ENCODE measurements around the gene UNC5A.

UNC5A gene

DNA sequence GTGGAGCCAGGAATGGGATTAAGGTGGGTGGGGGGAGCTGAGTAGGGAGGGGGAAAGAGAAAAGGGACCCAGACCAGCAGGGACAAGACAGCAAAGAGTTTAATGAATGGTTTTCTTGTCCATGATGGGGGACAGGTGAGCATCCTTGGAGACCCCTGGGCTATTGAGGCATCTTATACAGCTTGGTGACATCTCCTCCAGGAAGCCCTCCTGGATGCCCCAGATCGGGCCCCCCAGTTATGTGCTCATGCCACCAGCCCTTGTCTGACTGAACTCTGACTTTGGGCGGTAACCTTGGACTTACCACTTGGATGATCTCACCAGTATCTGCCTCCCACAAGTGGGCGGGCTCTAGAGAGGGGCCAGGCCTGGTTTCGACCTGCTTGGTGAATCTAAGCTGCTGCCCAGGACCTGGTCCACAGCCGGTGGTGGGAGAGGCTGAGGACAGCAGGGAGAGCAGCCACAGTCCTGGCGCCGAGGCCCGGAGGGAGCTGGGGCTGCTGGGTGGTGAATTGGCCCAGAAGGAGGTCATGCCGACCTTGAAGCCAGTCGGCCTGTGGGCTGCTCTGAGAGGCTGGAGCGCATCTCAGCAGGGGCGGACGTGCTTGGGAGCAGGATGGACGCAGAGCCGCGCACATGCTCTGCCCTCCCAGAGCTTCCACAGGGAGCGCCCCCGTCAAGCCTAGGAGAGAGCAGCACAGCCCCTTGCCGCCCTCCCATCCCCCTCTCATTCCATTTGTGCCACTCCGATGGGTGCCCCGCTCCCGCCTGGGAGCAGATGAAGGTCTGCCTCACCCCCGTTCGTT is 36.2 kb downstream of the UNC5A start:
- DNase-seq (ENCODE audit: low spot score): peak; percentile 48

DNA sequence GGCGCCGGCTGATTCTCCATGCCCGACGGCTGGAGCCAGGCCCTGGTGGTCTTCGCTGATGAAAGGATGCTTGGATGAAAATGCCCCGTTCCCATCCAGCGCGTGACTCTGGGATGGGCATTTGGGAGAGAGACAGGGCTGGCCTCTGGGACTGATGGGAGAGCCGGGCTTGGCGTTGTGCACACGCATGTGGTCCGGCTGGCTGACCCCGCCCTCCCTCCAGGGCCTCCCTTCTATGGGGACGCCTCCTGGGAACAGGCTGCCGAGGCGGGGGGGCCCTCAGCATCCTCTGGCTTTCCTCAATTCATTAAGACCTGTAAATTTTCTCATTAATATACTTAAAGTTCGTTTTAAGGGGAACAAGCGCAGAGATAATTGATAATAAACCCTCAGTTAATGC is 36.8 kb downstream of the UNC5A start:
- DNase-seq (ENCODE audit: low spot score): no peak

DNA sequence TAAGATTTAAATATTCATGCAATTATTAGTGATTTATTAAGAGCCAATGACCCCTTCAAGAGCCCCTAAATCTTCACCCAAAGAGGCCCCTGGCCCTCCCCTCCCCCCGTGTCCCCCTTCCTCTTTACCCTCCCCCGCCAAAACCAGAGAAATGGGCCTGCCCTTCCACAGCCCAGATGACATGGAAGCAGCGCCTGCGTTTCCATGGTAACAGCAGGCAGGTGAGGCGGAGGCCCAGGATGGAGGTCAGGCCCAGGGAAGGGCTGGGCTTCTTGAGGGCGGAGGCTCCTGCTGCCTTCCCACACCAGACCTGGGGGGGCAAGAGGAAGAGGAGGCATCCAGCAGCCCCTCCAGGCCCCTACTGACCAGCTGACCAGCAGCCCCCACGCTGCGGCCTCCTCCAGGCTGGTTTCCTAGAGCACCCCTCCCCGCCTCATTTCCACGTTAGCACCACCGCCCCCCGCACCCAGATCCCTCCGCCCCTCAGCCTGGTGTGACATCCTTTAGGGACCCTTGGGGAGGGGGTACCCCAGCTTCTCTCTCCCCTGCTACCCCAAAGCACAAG is 37.4 kb downstream of the UNC5A start:
- DNase-seq (ENCODE audit: low spot score): no peak

DNA sequence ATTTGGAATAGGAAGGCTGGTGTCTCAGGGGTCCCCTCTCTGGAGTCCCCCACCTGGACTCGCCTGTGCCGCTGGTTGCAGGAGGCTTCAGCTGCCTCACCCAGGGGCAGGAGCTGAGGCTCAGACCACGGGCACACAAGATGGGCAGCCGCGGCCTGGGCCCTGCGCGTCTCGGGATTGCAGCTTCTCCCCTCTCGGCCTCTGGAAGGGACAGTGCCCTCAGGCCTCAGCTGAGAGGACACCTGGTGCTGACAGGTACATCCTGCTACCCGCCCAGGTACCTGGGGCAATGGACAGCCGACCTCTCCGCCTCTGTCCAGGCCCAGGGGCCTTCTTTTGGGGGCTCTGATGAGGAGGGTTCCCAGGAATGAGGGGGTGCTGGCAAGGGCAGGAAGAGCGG is 38.3 kb downstream of the UNC5A start:
- DNase-seq (ENCODE audit: low spot score): no peak

DNA sequence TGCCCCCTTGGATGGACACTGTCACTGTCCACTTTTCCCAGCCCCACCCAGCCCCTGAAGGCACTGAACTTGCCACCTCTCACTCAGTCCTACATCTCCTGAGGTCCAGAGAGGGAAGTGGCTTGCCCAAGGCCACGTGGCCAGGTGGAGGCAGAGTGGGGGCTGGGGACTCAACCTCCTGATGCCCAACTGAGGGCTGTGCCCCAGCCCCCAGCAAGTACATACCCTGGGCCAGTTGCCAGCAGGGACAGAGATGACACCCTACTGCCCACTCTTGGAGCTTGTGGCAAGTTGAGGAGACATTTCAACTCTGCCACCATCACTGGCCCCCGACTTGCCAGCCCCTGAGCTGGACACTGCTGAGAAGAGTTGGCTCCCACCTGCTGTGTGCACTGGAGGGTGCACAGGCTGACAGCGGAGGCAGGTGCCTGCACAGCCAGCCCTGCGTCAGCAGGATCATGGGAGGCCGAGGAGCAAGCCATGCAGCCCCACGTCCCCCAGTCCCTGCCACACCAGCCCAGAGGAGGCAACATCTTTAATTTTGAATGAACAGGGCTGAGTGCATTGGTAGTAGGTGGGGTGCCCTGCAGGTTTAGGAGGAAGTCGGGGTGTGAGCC is 39.4 kb downstream of the UNC5A start:
- DNase-seq (ENCODE audit: low spot score): no peak

DNA sequence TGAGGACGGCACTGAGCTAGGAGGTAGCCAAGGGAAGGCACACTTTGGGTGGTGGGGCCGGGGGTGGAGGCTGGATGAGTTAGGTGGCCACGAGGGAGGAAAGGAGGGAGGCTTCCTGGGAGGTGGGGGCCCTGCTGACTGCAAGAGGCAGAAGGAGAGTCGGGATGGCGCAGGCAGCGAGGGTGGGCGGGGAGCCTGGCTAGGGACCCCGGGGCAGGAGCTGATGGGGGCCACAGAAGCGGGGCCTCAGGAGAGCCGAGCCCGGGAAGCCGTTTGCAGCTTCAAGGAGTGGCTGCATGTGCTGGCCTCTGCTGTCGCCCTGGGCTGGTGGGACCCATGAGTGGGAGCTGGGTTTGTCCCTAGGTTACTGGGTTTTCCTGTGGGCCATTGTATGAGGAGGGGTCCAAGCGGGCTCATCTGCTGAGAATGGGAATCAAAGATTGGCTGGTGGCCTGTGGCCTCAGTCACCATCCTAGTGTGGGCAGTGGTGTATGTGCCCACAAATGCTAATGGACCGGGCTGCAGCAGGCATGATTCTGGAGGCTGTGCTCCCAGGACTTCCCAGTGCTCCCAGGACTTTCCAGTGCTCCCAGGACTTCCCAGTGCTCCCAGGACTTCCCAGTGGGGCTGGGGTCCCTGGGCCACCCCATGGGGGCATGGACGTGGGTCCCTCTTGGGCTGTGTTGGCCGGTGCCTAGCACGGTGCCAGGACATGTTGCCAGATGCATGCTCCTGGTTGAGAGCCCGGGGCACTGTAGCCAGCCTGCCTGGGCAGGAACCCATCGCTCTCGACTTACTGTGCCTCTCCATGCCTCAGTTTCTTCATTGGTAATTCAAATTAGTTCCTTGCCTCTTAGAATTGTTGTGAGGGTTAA is 40.2 kb downstream of the UNC5A start:
- DNase-seq (ENCODE audit: low spot score): no peak

DNA sequence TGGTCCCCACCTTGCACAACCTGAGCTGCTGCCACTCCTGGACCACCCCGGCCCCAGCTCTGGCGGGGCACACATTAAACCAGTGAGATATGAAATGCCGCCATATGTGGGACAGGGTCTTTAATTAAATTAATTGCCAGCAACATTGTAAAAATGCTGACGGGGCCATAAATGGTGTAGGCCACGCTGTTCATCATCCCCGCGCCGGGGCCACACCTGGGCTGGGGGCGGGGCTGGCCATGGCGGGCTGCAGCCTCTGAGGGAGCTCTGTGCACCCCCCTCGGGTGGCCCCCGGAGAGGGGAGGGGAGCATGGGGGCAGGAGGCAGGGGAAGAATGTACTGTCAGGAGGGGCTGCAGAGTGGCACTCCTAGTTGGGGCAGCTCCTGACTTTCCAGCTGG is 41.0 kb downstream of the UNC5A start:
- DNase-seq (ENCODE audit: low spot score): no peak

DNA sequence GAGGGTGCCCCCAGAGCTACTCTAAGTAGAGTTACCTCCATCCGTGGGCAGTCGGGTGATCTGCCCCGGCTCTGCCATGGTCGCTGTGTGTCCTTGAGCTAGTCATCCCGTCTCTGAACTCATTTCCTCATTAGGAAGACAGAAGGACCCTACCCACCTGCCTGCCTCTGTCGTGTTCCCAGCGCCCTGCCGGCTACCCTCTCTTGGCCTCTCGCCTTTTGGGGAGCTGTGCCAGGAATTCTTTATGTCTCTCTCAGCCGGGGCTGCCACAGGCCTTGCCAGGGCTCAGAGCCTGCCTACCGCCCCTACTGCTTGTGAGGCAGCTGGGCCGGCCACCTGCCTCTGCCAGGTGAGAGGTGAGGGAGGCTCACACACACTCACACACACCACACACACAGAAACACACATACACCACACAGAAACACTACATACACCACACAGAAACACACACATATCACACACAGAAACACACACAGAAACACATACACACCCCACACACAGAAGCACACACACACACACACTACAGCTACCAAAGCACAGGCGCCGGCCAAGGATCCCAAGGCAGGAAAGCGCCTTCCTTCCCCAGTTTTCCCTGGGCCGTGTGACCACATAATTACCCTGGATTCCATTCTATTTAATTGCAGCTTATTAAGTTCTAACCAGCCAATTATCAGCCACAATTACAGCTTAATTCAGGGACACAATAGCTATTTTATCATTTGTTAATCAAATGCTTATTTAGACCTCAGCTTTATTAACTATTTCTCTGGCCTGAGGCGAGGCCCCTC is 41.7 kb downstream of the UNC5A start:
- no peak for DNase-seq (ENCODE audit: low spot score)

DNA sequence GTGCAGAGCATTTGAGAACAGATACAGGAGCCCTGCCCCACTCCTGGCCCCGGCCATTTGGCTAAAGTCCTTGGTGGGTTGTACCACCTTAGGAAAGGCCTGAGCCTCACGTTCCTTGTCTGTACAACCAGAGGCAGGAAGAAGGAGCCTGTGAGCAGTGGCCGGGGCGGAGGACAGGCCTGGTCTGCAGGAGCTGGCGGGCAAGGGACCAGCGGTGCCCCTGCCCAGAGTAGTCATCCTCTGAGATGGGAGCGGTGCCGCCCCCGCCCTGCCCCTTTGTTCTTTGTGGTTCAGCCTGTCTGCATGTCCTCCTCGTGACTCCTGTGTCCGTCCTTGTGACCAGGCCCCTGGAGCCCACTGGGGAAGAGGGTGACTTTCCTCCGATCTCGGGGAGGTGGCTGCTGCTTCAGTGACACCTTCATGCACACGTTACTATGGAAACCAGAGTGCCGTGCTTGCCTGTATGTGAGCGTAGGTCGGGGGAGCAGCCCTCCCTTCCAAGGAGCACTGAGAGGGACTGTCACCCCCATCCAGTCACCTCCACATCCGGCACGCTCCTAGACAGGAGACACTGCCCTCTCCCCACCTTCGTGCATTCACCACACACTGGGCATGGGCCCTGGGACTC is 42.9 kb downstream of the UNC5A start:
- DNase-seq (ENCODE audit: low spot score): no peak

DNA sequence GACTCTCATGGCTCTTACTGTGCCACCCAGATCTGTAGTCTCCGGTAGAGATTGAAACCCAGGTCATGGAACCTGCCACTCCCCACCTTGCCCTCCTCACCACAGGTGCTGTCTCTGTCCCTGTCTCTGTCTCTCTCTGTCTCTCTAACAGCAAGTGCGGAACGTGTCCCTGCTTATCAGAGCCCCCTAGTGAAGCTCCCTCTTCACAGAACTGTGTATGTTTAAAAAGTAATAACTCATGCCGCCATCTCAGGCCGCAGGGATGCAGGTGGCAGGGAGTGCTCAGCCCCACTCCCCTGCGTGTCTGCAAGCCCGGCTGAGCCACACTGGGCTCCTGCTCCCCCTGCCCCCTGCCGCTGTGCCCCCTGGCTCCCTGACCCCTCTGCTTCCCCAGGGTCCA is 43.8 kb downstream of the UNC5A start:
- no peak for DNase-seq (ENCODE audit: low spot score)

DNA sequence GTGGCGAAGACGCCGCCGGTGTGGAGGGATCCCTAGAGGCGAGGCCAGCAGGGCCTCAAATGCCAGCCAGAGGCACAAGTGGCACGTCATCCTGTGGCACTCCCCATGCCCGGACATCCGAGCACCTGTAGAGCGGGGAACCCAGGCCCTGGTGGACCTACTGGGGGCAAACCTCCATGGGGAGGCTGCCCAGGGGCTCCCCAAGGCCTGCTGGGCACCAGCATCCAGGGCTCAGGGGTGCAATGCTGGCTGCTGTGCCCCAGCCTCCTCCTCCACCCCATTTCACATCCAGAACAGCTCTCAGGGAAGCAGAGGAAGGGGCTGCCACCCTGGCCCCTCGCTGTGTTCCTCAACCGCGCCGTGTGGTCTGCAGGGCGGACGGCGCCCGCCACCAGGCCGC is 45.2 kb downstream of the UNC5A start:
- no peak for DNase-seq (ENCODE audit: low spot score)

DNA sequence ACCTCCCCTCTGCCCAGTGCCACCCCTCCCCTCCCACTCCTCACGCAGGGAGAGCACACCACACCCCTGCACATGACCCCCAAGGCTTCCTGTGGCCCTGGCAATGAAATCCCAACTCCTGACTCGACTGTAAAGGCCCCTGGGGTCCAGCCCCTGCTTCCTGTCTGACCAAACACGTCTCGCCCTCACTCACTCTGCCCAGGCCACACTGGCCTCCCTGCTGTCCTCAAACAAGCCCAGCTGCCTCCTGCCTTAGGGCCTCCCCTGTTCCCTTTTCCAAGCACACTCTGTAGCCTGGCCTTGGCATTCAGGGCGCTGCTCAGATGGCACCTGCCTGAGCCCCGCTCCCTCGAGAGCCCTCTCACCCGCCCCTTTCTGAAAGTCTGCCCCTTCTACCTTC is 46.4 kb downstream of the UNC5A start:
- DNase-seq (ENCODE audit: low spot score): no peak

DNA sequence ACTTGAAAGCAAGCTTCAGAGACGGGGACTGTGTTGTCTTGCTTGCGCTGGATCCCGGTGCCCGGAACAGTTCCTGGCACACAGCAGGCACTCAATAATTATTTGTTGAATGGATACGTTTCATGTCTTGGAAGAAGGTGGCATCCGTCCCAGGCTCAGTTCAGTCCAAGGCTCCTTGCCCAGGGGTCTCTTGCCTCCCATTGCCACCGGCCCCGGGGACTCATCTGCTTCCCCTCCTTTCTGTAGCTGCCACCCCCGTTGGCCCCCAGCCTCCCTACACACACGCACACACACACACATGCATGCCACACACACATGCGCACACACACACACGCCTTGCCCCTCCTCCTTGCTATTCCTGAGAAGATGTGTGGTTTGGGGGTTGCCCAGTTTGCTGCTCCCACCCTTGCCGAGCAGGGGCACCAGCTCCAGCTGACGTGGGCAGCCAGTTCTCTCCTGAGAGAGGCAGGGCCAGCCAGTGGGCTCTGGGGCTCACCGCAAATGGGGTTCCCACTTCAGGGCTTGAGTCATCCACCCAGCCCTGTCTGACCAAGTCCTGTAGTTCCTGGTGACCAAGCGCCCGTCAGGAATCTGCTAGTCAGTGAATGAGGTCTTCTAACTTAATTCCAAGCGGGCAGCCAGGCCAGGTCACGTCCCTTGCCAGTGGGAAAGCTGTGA is 47.0 kb downstream of the UNC5A start:
- no peak for DNase-seq (ENCODE audit: low spot score)

DNA sequence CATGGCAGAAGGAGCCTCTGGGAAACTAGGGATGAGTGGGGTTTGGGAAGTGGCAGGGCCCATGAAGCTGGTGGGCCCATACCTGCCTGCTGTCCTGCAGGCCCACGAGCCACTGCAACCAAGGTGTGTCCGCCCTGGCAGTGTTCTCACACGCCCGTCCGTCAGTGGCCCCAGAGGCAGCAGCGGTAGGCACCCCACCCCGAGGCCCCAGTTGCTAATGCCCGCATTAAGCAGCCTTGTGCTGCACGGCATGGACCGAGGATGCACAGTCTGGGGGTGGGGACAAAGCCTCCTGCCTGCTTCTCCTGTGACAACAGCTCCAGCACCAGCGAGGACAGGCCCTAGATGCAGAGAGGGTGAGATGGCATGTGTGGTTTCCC is 47.5 kb downstream of the UNC5A start:
- no peak for DNase-seq (ENCODE audit: low spot score)

DNA sequence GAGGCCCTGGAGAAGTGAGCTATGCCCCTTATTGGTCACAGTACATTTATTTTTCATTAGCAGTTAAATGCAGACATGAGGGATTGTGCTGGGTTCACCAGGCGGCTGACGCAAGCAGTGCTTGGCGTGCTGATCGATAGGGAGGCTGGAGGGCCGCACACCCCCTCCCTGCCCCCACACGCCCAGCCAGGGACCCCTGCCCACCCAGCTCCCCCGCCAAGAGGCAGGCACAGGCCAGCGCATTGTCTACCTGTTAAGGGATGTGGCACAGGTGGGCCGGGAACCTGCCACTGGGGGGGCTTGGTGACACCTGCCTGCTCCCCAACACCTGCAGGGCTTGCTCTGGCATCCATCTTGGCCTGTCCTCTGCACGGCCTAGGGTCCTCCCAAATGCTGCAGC is 49.6 kb downstream of the UNC5A start:
- DNase-seq (ENCODE audit: low spot score): no peak

DNA sequence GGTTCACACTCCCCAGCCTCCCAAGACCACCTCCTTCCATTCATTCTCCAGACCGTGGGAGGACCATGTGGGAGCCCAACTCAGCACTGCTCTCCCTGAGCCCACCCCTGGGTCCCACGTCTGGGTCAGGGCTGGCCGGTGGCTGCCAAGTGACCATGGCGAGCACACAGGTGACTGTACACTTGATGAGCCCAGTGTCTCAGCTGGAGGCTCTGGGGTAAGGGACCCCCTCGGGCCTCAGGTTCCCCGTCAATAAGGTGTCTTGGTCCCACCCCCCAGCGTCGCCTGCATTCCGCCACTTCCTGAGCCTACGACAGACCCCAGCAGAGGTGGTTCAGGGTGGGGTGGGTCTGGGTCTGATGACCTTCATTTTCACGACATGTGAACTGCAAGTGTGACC is 50.0 kb downstream of the UNC5A start:
- no peak for DNase-seq (ENCODE audit: low spot score)

DNA sequence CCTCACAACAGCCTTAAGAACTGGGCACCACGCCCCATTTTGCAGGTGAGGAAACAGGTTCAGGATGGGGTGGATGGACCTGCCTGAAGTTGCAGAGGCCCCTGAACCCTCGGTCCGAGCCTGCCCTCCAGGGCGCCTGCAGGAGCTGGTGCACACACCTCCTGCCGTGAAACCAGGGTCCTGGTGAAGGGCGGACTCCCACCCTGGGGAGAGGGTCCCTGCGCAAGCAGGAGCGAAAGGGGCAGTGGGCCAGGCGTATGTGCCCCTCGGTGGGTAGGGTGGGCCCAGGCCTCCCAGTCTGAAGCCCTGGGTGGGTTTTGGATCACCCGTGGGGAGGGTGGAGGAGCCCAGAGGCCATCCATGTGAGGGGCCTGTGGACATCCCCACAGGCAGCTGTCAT is 50.9 kb downstream of the UNC5A start:
- DNase-seq (ENCODE audit: low spot score): no peak

DNA sequence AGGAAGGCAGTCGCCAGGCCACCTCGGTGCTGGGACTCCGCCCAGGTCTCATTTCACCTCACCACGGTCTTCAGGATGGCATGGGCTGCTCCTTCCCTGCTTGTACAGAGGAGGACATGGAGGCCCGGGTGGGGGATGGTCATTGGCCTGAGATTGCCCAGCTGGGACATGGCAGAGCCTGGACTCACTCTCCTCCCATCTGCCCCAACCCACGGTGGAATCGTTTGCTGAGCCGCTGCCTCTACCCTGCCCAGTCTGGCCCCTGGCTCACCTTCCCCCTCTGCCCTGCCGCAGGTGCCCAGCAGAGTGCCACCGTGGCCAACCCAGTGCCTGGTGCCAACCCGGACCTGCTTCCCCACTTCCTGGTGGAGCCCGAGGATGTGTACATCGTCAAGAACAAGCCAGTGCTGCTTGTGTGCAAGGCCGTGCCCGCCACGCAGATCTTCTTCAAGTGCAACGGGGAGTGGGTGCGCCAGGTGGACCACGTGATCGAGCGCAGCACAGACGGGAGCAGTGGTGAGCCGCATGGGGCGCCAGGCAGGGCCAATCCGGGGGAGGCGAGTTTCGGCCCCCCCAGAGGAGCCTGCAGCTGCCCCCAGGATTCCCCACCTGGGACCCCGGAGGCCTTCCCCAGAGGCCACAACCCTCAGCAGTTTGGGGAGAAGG is 52.1 kb downstream of the UNC5A start:
- DNase-seq (ENCODE audit: low spot score): no peak

DNA sequence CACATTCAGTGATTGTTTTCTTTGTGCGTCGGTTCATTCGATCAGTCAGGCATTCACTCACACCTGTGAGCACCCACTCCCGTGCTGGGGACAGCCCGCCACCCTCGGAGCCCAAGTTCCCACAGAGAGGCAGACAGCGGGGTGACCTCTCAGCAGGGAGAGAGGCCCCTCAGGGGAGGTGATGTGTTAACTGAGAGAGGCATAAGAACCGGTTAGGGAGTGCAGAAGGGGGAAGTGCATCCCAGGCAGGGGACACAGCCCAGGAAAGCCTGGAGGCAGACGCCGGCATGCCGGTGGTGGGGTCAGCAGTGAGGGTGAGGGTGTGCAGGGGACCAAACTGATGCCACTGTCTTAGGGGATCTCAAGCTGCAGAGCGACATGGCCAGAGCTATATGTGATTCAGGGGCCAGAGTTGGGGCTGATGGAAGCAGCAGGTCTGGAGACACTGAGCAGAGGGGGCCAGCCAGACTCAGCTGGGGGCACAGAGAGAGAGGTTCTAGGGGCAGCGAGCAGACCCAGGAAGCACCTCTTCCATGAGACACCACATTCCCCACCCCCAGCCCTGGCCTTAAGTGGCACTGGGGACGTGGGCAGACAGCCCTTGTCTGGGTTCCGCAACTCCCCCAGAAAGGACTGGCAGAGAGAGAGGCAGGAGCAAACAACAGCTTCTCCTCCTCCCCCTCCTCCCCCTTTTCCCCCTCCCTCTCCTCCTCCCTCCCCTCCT is 52.8 kb downstream of the UNC5A start:
- no peak for DNase-seq (ENCODE audit: low spot score)

DNA sequence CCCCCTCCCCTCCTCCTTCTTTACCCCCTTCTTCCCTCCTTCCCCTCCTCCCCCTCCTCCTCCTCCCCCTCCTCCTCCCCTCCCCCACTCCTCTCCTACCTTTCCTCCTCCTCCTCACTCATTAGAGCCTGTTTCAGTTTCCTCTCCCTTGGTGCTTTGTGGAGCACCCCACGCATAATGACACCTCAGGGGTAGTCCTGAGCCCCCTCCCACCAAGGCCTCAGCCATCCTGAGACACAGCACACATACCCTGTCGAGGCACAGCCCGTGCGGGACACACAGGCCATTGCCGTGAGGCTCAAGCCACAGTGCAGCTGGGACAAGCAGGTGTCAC is 53.4 kb downstream of the UNC5A start:
- no peak for DNase-seq (ENCODE audit: low spot score)
